ENCODE measurements around the gene DCAF10.
"Not testable (repeated sequence)": the region's sequence is repeated elsewhere in the genome, so short reads cannot be mapped to it uniquely, and the experiment has no call there.

The DCAF10 gene

DNA sequence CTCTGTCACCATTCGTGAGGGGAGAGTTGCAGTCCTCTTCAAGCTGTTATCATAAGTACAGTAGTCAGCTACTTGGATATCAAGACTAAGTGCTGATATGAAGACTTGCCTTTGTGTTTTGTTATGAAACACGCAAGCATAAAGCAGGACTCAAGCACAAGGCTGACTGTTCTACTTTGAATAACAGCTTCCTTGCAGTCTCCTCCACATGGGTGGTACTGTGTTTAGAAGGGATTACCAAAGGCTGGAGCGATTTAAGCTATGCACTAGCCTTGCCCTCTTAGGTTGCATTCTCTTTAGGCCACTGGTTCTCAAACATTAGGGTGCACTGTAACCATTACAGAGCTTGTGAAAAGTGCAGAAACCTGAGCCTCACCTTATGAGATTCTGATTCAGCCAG lies 61.9 kb downstream of the DCAF10 start:
- no peak for DNase-seq (ENCODE audit: low spot score)

DNA sequence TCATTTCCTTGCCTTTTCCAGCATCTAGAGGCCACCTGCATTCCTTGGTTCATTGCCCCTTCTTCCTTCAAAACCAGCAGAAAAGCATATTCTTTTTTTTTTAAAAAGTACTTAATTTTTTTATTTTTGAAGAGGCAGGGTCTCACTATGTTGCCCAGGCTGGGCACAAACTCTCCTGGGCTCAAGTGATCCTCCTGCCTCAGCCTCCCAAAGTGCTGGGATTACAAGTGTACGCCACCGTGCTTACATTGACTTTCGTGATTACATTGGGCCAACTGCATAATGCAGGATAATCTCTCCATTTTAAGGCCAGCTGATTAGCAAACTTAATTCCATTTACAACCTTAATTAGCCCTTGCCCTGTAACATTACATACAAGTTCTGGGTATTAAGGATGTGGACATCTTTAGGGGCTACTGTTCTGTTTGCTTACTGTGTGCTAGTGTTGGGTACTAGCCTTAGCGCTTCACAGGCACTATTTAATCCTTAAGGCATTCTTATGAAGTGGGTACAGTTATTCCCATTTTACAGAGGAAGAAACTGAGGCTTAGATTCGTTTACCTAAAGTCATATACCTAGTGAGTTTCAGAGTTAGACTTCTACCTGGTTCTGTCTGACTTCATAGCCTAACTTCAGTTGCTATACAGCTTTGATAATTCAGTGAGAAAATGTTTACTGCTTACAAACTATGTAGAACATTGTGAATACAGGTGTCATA lies 69.6 kb downstream of the DCAF10 start:
- no peak for DNase-seq (ENCODE audit: low spot score)

DNA sequence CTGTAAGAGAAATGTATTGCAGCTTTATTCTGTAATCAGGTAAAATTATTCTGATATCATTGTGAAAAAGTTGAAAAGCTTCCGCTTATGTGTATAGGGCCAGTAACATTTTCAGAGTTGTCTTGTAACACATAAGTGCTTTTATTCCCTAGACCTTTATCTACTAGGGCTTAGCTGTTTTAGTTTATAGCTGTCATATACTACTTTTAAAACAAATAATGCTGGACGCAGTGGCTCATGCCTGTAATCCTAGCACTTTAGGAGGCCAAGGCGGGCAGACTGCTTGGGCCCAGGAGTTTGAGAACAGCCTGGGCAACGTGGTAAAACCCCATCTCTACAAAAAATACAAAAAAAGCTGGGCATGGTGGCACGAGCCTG lies 70.2 kb downstream of the DCAF10 start:
- DNase-seq (ENCODE audit: low spot score), result no peak

DNA sequence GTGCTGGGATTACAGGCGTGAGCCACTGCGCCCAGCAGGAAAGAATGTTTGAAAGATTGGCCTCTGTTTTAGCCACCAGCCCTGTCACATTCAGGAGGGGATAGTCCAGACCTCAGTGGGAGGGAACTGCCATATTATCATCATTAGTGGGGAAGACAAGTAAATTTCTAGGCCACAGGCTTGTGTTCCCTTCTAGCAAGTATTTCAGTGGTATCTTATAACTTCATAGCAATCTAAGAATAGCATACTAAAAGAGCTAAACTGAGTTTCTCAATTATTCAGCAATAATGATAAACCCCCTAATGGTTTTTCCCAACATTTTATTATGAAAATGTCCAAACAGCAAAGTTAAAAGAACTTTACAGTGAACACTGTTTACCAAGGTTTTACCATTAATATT lies 73.4 kb downstream of the DCAF10 start:
- DNase-seq (ENCODE audit: low spot score), result no peak

DNA sequence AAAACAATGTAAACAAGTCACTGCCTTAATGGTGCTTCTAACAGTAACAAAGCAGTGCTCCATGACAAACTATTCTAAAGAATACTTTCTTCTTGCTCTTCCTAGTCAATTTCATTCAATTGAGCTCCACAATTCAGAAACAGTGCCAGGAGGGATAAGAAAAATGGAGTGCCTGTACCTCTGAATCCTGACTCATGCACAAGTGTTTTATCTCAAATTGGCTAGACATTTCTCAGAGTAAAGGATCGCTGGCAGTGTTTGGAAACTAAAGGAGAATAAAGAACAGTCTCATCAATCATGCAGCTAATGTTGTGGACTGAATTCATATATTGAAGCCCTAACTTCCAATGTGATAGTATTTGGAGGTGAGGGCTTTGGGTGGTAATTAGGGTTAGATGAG lies 75.8 kb downstream of the DCAF10 start:
- DNase-seq (ENCODE audit: low spot score), result no peak

DNA sequence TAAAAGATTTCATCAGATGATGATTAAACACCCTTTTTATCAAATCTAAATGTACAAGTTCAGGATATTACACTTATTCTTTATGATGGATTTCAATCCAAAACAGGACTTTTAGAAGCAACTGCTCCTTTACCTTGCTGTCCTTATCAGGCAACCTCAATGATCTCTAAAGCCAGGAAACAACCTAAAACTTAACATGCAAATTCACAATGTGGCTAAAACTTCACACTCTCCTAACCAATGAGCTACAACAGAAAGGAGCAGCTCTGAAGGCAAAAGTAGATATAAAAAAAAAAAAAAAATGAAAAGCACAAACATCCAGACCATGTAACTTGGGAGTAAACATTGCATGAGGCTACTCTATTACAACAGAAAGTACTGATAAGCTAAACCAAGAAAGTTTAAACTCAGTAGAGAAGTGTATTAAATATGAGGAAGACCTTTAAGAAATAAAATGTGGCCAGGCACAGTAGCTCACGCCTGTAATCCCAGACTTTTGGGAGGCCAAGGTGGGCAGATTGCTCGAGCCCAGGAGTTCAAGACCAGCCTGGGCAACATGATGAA lies 80.4 kb downstream of the DCAF10 start:
- no peak for DNase-seq (ENCODE audit: low spot score)

DNA sequence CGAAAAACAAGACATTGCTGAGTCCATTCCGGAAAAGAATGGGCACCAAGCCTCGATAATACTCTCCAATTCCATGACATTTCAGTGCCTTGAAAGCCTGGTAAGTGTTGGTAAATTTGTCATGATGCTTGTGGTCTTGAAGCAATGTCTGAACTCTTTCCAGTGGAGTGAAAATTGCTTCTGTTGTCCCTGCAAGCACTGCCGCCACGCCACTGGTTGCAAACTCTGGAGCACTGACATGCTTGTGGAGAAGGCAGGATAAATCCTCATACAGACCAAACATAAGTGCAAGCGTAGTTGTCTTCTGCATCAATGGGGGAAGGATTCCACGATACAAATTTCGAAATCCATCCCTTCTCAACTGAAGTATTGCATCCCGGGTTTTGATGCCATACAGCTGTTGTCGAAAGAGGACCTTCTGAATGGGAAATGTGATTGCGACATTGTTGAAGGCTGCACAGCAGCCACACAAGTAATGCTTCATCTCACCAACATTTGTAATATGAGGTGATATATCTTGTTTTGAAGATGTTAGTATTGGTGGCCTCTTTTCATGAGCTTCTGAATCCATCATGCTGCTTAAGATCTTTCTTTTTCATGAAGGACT lies 87.5 kb downstream of the DCAF10 start:
- DNase-seq (ENCODE audit: low spot score), result not testable (repeated sequence)

DNA sequence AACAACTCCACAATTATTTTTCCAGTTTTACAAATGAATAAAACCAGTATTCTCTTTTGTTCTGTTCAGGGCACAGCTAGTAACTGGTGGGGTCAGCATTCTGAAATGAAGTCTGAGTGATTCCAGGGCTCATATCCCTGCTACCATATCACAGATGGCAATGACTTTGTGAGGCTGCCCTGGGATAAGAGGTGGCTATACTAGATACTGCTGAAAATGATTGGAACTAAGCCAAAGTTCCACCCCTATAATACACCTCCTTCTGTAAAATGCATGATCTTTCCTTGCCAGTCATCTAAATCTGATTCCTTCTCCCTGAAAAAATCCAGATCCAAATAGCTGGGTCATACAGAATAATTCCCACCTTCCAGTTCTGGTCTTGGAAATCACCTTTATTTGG lies 88.9 kb downstream of the DCAF10 start:
- DNase-seq (ENCODE audit: low spot score), result no peak

DNA sequence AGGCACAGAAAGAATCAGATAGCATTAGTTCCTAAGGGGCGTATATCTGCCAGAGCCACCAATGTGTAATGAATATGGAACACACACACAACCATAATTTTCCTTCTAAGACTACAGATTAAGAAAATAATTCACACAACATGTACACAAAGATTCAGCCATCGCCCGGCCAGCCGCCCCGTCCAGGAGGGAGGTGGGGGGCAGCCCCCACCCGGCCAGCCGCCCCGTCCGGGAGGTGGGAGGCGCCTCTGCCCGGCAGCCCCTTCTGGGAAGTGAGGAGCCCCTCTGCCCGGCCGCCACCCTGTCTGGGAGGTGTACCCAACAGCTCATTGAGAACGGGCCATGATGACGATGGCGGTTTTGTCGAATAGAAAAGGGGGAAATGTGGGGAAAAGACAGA lies 90.4 kb downstream of the DCAF10 start:
- DNase-seq (ENCODE audit: low spot score), result not testable (repeated sequence)

DNA sequence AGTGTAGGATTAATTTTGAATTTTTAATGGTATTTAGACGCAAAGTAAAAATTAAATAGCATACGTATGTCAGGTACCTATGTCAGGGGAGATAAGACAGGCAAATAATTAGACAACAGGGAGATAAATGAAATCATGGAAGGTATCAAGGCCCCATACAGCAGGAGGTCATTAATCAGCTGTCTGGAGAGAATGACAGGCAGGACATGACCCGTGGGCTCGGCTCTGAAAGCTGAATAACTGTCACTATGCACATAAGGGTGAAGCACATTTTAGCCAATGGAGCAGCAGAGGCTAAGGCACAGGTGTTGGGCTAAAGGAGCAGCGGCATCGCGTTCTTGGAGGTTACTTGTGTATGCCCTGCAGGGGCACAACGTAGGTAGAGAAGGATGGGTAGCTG lies 91.5 kb downstream of the DCAF10 start:
- DNase-seq (ENCODE audit: low spot score), result no peak

DNA sequence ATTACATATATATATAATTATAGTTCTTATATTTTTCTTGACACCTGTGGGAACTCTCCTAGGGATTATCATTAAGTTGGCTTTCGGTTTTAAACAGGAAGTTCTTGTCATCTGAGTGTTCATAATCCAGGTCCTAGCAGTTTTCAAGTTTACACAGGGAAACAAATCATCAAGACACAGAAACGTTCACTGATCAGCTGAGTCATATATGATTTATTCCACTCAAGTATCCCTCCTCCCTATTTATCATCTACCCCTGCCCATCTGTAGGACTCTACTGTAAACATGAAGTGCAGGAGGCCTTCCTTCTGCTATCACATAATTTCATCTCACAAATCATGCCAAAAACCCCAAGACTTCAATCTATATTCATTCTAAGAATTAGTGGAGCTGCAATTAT lies 97.1 kb downstream of the DCAF10 start:
- no peak for DNase-seq (ENCODE audit: low spot score)

DNA sequence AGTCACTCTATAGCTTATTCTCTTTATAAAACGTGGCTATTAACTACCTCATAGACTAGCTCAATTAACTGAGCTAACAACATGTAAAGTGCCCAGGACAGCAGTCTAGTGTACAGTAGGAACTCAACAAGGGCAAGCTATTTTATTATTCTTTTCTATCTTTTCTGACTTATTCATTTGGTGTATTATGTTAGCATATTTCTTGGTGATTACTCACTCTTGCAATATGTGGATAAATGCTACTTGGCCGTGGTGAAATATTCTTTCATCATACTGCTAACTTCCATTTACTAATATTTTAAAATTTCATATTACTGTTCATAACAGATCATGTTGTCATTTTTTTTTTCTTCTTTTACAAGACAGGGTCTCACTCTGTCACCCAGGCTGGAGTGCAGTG lies 98.4 kb downstream of the DCAF10 start:
- no peak for DNase-seq (ENCODE audit: low spot score)

DNA sequence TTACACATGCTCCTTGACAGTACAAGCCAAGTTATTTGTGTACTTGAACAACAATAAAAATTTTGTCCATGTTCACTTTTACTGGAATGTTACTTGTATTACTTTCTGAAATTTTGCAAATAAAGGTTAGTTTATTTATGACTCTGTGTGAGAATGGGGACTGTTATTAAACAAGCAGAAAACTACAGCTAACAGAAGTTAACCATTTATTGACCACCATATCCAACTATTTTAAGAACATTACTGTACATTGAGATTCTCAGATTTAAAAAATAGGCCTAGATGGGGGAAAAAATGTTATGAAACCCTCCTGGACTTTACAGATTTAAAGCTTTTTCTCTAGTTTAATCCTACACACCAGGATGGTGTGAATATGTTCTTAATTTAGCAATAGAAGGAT lies 101.5 kb downstream of the DCAF10 start:
- no peak for DNase-seq (ENCODE audit: low spot score)

DNA sequence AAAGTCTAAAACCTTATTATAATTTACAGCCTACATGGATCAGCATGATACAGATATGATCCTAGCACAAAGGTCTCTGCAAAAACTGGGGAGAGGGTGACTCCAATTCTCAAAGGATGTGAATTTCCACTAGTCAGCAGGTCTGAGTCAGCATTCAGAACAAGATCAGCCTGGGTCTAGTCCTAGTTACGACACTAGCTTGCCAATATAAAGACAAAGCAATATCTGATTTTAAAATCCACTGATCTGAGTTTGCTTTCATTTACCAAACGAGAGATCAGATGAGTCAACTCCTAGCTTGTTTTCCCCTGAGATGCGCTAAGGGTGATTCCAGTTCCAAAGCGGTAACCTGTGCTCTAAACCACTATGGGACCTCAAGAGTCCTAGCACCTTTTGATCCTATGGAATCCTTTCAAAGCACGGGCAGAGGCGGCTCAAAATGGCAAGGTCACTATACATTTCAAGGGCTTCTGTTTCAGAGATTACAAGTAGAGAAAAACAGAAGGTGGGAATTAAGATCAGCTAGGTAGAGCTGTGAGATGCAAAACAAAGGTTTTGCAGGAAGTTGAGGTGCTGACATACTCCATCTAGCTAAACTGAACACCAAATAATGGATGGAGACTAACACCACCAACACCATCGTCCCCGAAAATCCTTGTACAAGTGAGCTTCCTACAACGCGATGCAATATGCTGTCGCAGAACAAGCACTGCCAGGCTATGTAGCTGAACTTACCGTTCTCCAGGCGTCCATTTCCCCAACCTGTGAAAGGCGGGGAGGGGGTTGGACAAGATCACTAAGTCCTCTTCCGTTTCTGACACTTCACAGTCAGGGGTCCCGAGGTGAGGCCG lies 102.4 kb downstream of the DCAF10 start:
- no peak for DNase-seq (ENCODE audit: low spot score)

DNA sequence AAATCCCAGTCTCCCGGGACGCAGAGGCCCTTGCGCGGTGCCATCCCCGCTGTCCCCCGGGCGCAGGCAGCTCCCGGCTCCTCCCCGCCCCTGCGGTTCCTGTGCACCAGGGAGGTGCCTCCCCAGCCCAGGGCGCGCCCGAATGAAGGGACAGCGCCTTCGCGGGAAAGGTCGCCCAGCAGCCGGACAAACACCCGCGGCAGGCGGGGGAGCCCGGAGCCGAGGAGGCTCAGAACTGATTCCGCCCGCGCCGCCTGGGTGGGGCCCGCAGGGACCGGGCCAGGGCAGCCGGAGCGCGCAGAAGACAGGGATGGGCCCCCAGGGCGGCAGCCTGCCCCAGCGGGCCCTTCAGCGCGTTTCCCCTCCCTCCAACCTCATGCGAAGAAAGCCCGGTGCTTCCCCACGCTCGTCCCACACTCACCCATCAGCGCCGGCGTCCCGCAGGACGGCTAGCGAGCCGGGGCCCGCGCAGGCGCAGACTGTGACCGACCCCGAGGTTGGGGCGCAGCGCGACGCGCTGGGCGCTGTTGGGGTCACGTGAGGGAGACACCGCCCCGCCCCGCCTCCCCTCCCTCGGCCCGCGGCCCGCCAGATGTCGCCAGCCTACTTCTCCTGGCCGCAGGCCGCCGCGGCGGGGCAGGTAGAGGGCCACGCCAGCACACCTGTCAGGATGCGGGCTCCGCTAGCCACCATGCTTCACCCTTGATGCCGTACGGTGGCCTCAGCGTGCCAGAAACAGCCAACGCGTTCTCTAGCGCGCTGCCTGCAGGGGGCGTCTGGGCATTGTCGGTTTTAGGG lies 103.2 kb downstream of the DCAF10 start, which contains the start of gene SLC25A51:
Gene SLC25A51 (minus strand): TSS at position 481 of the 798 bp plus-strand sequence. CDS start 15,577 bp downstream, outside the sequence.
- DNase-seq (ENCODE audit: low spot score), result peak; percentile 89

DNA sequence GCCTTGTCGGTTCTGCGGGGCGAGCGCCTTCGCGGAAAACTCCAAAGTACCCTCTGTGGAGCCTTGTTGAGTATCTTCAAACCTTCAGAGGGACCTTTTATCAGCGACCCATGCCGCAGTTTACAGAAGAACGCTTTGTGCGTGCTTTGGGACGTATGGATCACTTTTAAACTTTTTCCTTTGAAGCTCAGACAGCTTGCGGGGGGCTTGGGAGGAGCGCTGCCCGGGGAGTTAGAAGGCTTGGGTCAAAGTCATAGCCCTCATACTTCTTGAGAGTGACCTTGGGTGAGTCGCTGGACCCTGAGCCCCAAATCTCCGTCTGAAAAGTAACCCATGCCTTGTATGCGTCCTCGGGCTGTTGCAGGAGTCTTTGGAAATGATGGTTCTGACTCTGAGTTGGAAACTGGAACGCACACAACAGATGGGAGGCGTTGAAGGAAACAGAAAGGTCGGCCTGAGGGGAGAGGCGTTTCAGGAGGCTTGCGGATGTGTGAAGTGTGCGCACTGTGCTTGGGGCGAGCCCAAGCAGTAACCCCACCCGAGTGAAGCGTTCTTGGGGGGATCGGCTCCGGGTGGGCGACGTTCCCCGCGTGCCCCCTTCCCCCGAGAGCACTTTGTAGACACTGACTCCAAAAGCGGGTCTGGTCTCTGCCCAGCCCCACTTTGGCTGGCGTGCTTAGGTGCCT lies 104.0 kb downstream of the DCAF10 start:
- DNase-seq (ENCODE audit: low spot score), result no peak

DNA sequence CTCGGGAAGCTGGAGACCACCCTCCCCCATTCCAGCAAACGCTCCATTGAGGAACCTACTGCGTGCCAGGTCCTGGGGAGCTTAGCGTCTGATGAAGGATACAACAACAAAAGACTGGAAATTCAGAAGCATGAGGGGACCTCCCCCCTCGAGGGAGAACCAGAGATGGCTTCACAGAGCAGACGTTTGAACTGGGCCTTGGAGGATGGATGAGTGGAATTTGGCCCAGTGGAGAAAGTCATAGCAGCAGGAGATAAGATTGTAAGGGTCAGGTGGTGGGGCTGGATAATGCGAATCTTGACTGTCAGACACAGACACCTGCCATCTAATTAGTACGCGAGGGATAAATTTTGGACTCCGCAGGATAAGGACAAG lies 104.5 kb downstream of the DCAF10 start:
- DNase-seq (ENCODE audit: low spot score), result no peak

DNA sequence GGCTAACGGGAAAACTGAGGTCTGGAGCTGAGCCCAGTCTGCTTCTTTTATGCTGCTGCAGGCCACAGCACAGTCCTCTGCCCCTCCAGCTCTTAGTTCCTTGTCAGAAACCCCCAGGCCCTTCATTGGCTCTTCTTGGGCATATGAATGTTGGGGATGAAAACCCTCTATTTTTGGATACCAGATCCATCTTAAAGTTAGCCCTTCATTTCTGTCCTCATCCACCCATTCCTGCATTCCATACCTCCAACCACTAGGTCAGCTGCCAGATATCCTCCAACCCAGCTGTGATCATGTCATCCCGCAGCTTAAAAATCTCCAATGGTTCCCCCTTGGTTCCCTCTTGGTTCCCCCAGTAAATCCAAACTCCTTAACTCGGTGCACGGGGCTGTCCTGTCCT lies 105.2 kb downstream of the DCAF10 start:
- no peak for DNase-seq (ENCODE audit: low spot score)

DNA sequence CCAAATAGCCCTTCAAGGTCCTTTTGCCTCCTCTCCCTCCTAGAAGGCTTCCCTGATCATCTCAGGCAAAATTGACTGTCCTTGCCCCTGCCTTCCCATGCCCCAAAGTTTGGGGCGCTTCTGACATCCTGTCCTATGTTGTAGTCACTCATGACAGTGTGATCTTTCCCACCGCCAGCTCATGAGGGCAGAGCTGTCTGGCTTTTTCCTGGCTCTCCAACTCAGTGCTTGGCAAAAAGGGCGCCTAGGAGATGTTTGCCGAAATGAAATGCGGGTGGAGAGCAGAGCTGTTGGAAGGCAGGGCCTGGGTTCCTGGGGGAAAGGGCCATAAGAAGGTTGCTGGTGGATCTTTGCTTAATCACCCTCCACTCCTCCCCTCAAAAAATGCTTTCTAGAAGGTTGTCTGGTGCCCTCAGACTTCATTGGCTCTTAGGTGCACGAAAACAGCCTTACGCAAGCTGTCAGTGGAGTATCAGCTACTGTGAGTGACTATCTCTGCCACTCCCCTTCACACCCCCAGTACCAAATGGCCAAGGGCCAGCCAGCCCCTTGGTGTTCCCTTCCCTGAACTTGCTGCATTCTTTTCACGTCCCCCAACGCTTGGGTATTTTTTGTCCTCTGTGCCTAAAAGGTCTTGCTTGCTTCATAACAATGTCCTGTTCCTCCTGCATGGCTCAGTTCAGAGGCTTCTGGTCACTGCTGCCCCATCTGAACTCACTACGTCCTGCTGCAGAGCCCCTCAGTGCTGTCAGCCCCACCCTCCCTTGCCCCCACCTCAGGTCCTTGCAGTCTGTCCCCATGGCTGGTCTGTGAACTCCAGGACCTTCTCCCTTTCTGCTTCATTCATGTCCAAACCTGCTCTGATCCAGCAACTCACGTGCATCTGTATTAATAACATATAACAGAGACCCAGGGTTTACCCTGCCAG lies 106.0 kb downstream of the DCAF10 start:
- no peak for DNase-seq (ENCODE audit: low spot score)

DNA sequence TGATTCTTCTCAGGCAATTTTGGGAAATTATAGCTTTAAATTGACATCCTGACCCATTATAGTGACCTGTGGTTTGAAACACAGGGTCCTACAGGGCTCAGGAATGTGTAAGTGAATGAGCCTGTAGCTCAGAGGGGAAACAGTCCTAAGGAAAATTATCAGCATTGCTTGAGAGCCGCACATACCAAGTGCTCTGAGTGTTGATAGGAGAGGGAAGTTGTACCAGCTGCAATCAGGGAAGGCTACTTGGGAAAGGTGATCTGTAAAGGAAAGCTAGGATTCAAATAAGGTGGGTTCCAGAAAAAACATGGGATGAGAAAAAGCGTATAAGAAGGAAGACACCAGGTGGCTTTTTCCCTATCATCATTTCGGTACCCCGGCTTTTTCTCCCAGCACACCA lies 107.7 kb downstream of the DCAF10 start:
- no peak for DNase-seq (ENCODE audit: low spot score)

All from HuH-7 (cell line).